Activated naive CD4-positive, alpha-beta T cell treated with anti-CD3 and anti-CD28 coated beads, Interleukin-2, amount 10 ng/mL, durations not matched to agents 7 days and 5 days (primary cell): ENCODE measurements around the gene SLC35E2B.
"Not testable (repeated sequence)": the region's sequence is repeated elsewhere in the genome, so short reads cannot be mapped to it uniquely, and the experiment has no call there.

Experiments
- CTCF ChIA-PET: fragments of 350-600 bp; sonication (Branson Sonifier 250); formaldehyde crosslinking; loops from one replicate; lab custom pipeline; 2021; ENCODE audit warnings: antibody characterized with exemption; lab: Charles Lee
- DNase-seq: peaks from one replicate; pipeline ENCODE4 v3.0.0-alpha.2; 2020
- H3K27ac Mint-ChIP-seq: one replicate; pipeline ENCODE4 v1.8.0; 2021; ENCODE audit warnings: mild to moderate bottlenecking, moderate library complexity, mixed read lengths
- H3K27me3 Mint-ChIP-seq: one replicate; pipeline ENCODE4 v1.8.0; 2021; ENCODE audit warnings: mild to moderate bottlenecking, mixed read lengths
- H3K36me3 Mint-ChIP-seq: one replicate; pipeline ENCODE4 v1.8.0; 2021; ENCODE audit warnings: mixed read lengths
- H3K4me1 Mint-ChIP-seq: one replicate; pipeline ENCODE4 v1.8.0; 2021; ENCODE audit warnings: mixed read lengths
- H3K4me3 Mint-ChIP-seq: one replicate; pipeline ENCODE4 v1.8.0; 2021; ENCODE audit warnings: mild to moderate bottlenecking, moderate library complexity, mixed read lengths
- H3K9me3 Mint-ChIP-seq: one replicate; pipeline ENCODE4 v1.8.0; 2021; ENCODE audit warnings: mixed read lengths

SLC35E2B gene

GRCh38 chr1:1647567-1648241, 44.9 kb downstream of the SLC35E2B start:
- peaks cover 47% of the 10 kb centered on the region for H3K36me3 Mint-ChIP-seq
- H3K4me1 Mint-ChIP-seq, H3K27me3 Mint-ChIP-seq, H3K9me3 Mint-ChIP-seq, DNase-seq, H3K27ac Mint-ChIP-seq, CTCF ChIA-PET, H3K4me3 Mint-ChIP-seq: not testable (repeated sequence)

- H3K9me3 Mint-ChIP-seq, H3K27ac Mint-ChIP-seq, CTCF ChIA-PET, H3K4me3 Mint-ChIP-seq, H3K27me3 Mint-ChIP-seq, DNase-seq, H3K4me1 Mint-ChIP-seq: not testable (repeated sequence)
- peaks cover 38% of the 10 kb centered on the region for H3K36me3 Mint-ChIP-seq
Measured at GRCh38 chr1:1646326-1646725, 46.3 kb downstream of the SLC35E2B start.

- H3K27me3 Mint-ChIP-seq, H3K9me3 Mint-ChIP-seq, H3K4me3 Mint-ChIP-seq, H3K27ac Mint-ChIP-seq, H3K4me1 Mint-ChIP-seq, CTCF ChIA-PET, DNase-seq, H3K36me3 Mint-ChIP-seq: not testable (repeated sequence)
Measured at GRCh38 chr1:1640711-1641461, 51.7 kb downstream of the SLC35E2B start.

GRCh38 chr1:1640081-1640480, 52.5 kb downstream of the SLC35E2B start:
- H3K27ac Mint-ChIP-seq, H3K27me3 Mint-ChIP-seq: not testable (repeated sequence)

GRCh38 chr1:1639368-1639767, 53.2 kb downstream of the SLC35E2B start:
- H3K27me3 Mint-ChIP-seq, H3K27ac Mint-ChIP-seq, CTCF ChIA-PET, H3K36me3 Mint-ChIP-seq, DNase-seq, H3K4me3 Mint-ChIP-seq, H3K4me1 Mint-ChIP-seq, H3K9me3 Mint-ChIP-seq: not testable (repeated sequence)

More at GRCh38 chr1:1640081-1640480, 52.5 kb downstream of the SLC35E2B start:
- H3K4me1 Mint-ChIP-seq, H3K9me3 Mint-ChIP-seq, H3K4me3 Mint-ChIP-seq, H3K36me3 Mint-ChIP-seq, CTCF ChIA-PET, DNase-seq: not testable (repeated sequence)

- H3K27me3 Mint-ChIP-seq, CTCF ChIA-PET, H3K4me1 Mint-ChIP-seq, DNase-seq, H3K9me3 Mint-ChIP-seq, H3K4me3 Mint-ChIP-seq, H3K27ac Mint-ChIP-seq, H3K36me3 Mint-ChIP-seq: not testable (repeated sequence)
Measured at GRCh38 chr1:1638528-1638927, 54.1 kb downstream of the SLC35E2B start.

GRCh38 chr1:1637479-1637875, 55.1 kb downstream of the SLC35E2B start:
- DNase-seq, H3K36me3 Mint-ChIP-seq, H3K9me3 Mint-ChIP-seq, H3K4me3 Mint-ChIP-seq, CTCF ChIA-PET, H3K4me1 Mint-ChIP-seq, H3K27me3 Mint-ChIP-seq, H3K27ac Mint-ChIP-seq: not testable (repeated sequence)

GRCh38 chr1:1636621-1637478, 55.7 kb downstream of the SLC35E2B start:
- H3K4me3 Mint-ChIP-seq, H3K9me3 Mint-ChIP-seq, H3K4me1 Mint-ChIP-seq, DNase-seq, H3K36me3 Mint-ChIP-seq, H3K27ac Mint-ChIP-seq, CTCF ChIA-PET, H3K27me3 Mint-ChIP-seq: not testable (repeated sequence)

- H3K4me1 Mint-ChIP-seq, H3K9me3 Mint-ChIP-seq, CTCF ChIA-PET, H3K36me3 Mint-ChIP-seq, H3K27ac Mint-ChIP-seq, DNase-seq, H3K4me3 Mint-ChIP-seq: not testable (repeated sequence)
- H3K27me3 Mint-ChIP-seq, result peaks cover 23% of the 10 kb centered on the region
Measured at GRCh38 chr1:1634613-1635012, 58.0 kb downstream of the SLC35E2B start.

- H3K36me3 Mint-ChIP-seq, CTCF ChIA-PET, H3K27ac Mint-ChIP-seq, DNase-seq, H3K4me3 Mint-ChIP-seq, H3K4me1 Mint-ChIP-seq, H3K9me3 Mint-ChIP-seq: not testable (repeated sequence)
- peaks cover 23% of the 10 kb centered on the region for H3K27me3 Mint-ChIP-seq
Measured at GRCh38 chr1:1633409-1633808, 59.2 kb downstream of the SLC35E2B start.

GRCh38 chr1:1631782-1632420, 60.7 kb downstream of the SLC35E2B start, which contains the start of gene MMP23B:
TSS of gene MMP23B (plus strand) at chr1:1632173. CDS start at chr1:1632219, 46 bp downstream.
- Mint-ChIP-seq H3K27me3 (peaks cover 23% of the 10 kb centered on the region), H3K4me3 (peak within 1 kb of the TSS; percentile 45), H3K9me3 (no peaks in the 10 kb centered on the region), H3K27ac (no peak within 1 kb of the TSS), H3K4me1 (peaks cover 8% of the 10 kb centered on the region), H3K36me3 (peaks cover 5% of the 10 kb centered on the region)
- no peak for DNase-seq
- CTCF ChIA-PET, result no interaction called here

GRCh38 chr1:1630965-1631781, 61.4 kb downstream of the SLC35E2B start:
- Mint-ChIP-seq H3K36me3 (peaks cover 2% of the 10 kb centered on the region), H3K27ac (no peak overlapping the region), H3K9me3 (no peaks in the 10 kb centered on the region), H3K27me3 (peaks cover 23% of the 10 kb centered on the region), H3K4me1 (peaks cover 8% of the 10 kb centered on the region), H3K4me3 (peak overlapping the region; percentile 45)
- CTCF ChIA-PET, result no interaction called here
- DNase-seq, result peak; percentile 42

- H3K4me1 Mint-ChIP-seq, result peaks cover 8% of the 10 kb centered on the region
- peak; percentile 96 for DNase-seq
- no peaks in the 10 kb centered on the region for H3K9me3 Mint-ChIP-seq
- peak overlapping the region; percentile 95 for H3K27ac Mint-ChIP-seq
- peaks cover 23% of the 10 kb centered on the region for H3K27me3 Mint-ChIP-seq
- H3K36me3 Mint-ChIP-seq, result peaks cover 2% of the 10 kb centered on the region
- CTCF ChIA-PET, result no interaction called here
- H3K4me3 Mint-ChIP-seq, result peak overlapping the region; percentile 80
Measured at GRCh38 chr1:1630191-1630964, 62.2 kb downstream of the SLC35E2B start.
